ENCODE data around the gene ZER1.

ZER1 gene

DNA sequence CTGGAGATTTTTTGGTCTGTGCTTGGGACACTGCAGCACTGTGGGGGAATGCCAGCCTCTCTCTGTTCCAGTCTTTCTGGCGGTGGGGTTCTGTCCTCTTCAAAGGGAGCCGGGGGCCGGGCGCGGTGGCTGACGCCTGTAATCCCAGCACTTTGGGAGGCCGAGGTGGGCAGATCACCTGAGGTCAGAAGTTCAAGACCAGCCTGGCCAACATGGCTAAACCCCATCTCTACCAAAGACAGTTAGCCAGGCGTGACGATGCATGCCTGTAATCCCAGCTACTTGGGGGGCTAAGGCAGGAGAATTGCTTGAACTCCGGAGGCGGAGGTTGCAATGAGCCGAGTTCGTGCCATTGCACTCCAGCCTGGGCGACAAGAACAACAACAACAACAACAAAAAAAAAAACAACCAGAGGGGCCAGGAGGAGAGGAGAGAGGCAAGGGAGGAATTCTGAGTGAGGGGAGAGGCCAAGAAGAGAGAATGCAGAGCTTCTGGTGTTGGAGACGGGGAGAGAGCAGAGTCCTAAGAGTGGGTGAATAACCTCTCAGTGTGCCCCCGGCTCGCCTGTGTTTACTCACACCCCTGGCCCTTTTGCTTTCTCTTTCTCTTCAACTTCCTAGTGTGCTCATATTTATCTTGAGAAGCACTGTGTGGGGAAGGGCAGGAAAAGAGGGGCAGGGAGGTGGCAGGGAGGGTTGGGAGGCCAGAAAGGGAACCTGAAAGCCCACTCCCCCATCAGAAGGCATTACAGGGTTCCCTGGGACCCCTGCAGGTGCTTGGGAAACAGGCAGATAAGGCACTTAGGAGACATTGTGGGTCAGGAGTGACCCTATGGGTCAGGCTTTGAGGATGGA is 85.9 kb downstream of the ZER1 start:
- H3K27ac ChIP-seq, result peak overlapping the region; percentile 94
- TF ChIP-seq, protein P1, sequence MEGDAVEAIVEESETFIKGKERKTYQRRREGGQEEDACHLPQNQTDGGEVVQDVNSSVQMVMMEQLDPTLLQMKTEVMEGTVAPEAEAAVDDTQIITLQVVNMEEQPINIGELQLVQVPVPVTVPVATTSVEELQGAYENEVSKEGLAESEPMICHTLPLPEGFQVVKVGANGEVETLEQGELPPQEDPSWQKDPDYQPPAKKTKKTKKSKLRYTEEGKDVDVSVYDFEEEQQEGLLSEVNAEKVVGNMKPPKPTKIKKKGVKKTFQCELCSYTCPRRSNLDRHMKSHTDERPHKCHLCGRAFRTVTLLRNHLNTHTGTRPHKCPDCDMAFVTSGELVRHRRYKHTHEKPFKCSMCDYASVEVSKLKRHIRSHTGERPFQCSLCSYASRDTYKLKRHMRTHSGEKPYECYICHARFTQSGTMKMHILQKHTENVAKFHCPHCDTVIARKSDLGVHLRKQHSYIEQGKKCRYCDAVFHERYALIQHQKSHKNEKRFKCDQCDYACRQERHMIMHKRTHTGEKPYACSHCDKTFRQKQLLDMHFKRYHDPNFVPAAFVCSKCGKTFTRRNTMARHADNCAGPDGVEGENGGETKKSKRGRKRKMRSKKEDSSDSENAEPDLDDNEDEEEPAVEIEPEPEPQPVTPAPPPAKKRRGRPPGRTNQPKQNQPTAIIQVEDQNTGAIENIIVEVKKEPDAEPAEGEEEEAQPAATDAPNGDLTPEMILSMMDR (conservative IDR thresholded peaks at IDR 0.05), result no peak

DNA sequence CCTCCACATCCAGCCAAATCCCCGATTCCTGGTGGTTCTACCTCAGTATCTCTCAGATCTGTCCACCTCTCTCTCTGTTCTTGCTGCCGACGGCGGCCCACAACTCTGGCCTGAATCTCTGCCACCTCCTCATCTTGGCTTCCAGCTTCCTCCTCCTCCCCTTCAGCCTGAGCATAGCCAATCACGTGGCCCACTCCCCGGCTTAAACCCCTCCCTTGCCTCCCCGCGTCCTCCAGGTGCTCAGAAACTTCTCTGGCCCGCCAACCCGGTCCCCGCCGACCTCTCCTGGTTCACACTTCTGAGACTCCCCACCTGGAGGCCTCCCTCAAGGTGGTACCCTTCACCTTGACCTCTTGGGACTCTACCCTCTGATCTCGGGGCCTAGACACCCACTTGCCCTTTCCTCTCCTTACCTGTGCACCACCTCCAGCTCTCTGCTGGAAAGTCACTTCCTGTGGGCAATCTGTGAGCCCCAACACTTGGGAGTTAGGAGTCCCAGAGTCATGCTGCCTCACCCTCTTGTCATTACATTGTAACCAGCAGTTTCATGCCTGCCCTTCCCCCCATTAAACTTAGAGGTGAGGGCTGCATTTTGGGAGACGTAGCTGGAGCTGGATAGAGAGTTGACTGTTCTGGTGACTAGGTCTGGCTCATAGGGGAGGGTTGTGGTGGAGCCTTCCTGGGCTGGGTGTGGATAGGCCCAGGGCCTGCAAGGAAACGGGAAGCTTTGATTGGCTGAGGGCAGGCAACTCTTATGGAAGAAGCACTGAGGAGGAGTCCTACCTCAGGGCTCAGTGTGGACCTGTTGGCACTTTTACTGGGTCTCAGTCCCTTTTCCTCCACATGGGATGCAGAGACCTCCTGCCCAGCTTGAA is 87.2 kb downstream of the ZER1 start:
- H3K27ac ChIP-seq, result peak overlapping the region; percentile 94
- TF ChIP-seq, protein P1 (conservative IDR thresholded peaks at IDR 0.05), result no peak

DNA sequence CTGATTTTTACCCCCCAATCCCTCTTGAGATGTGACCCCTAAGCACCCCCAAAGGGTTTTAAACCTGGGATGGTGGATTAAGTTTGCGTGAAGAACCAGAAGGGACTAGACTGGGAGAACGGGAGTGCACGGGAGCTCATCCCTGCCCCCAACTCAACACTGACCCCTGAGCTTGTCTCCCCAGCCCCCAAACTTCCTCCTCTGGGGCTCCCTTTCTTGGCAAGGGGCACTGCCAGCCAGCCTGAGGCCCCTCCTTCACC is 87.7 kb downstream of the ZER1 start:
- TF ChIP-seq, protein P1 (conservative IDR thresholded peaks at IDR 0.05), result no peak
- peak overlapping the region; percentile 94 for H3K27ac ChIP-seq

DNA sequence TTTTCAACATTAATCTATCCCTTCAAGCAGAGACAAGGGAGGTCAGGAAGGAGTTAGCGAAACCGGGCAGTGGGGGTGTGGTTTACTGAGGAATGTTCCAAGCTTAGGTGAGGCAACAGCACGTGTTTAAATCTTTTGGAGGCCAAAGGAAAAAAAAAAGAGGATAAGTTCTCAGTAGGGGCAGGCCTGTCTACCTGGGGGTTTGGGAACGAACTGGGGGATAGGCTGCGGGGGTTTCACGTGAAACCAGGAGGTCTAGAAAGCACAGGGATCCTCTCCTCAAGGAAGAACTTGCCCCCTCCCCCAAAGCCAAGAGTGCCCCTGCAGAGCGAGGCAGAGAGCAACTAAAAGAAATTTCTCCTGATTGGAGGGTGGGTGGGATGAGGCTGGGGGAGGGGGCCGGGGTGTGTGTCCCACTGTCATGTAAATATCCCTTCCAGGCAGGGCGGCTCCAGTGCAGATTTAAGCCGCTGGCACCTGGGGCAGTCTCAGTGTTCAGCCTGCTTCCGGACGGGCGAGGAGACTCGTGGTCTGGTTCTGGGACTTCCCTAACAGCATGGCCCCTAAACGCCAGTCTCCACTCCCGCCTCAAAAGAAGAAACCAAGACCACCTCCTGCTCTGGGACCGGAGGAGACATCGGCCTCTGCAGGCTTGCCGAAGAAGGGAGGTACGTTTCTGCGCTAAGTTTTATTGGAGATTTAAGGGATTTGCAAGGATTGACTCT is 88.2 kb downstream of the ZER1 start:
- TF ChIP-seq, protein P1 (conservative IDR thresholded peaks at IDR 0.05), result no peak
- peak overlapping the region; percentile 94 for H3K27ac ChIP-seq
